ENCODE measurements around the gene COLEC11.

GRCh38 chr2:3587021-3587420 is 7.9 kb upstream of the COLEC11 start:
- no peak for TF ChIP-seq CTCF (IDR thresholded peaks at IDR 0.05)
- TF ChIP-seq POLR2A (IDR thresholded peaks at IDR 0.05): no peak
- TF ChIP-seq EP300 (IDR thresholded peaks at IDR 0.05): no peak
